CD4-positive, alpha-beta memory T cell (primary cell): ENCODE results near the gene C3orf22. TPM values are rescaled to one million over a fixed set of nuclear protein-coding genes. Genes with fewer than 3 reads are reported as not detected.

ENCODE experiments used
- CTCF ChIA-PET: fragments of 350-600 bp; sonication (Branson Sonifier 250); formaldehyde crosslinking; loops from one replicate; lab custom pipeline; 2021; ENCODE audit warnings: inconsistent platforms; ENCODE audit not compliant: partially characterized antibody; lab: Charles Lee
- POLR2A ChIA-PET: fragments of 350-600 bp; sonication (Branson Sonifier 250); formaldehyde crosslinking; loops from one replicate; lab custom pipeline; 2021; ENCODE audit not compliant: partially characterized antibody; lab: Charles Lee
- DNase-seq, 5 donors: peaks; one replicate each; pipeline versions ENCODE4 v3.0.0 to v3.0.0-alpha.2; 2020 to 2022; ENCODE audit warnings: mixed read lengths in 1 of 5
- H3K27ac ChIP-seq: one replicate; pipeline ENCODE4 v1.7.0; 2013; ENCODE audit warnings: low read depth, low read length
- H3K27me3 ChIP-seq: 2 replicates; pipeline ENCODE4 v1.7.0; 2013; ENCODE audit warnings: mild to moderate bottlenecking, low read length, moderate library complexity; ENCODE audit not compliant: insufficient read depth
- H3K36me3 ChIP-seq: 2 replicates; pipeline ENCODE4 v1.7.0; 2013; ENCODE audit warnings: mild to moderate bottlenecking, low read length, moderate library complexity; ENCODE audit not compliant: insufficient read depth
- H3K4me1 ChIP-seq: 2 replicates; pipeline ENCODE4 v1.7.0; 2013; ENCODE audit warnings: mild to moderate bottlenecking, low read length, moderate library complexity; ENCODE audit not compliant: insufficient read depth
- H3K4me3 ChIP-seq, 2 donors: one replicate each; pipeline ENCODE4 v1.7.0; 2013; ENCODE audit warnings: low read length in 2 of 2, mild to moderate bottlenecking in 1 of 2
- H3K9me3 ChIP-seq, 2 donors: one replicate each; pipeline ENCODE4 v1.7.0; 2013; ENCODE audit warnings: low read length in 2 of 2, control low read depth in 1 of 2; ENCODE audit not compliant: control insufficient read depth in 1 of 2
- H3K27ac Mint-ChIP-seq, 7 donors: one replicate each; pipeline ENCODE4 v1.8.0; 2020 to 2021; ENCODE audit warnings: mixed read lengths in 7 of 7, mild to moderate bottlenecking in 6 of 7, inconsistent platforms in 3 of 7, moderate library complexity in 3 of 7
- H3K27me3 Mint-ChIP-seq, 2 donors: one replicate each; pipeline ENCODE4 v1.8.0; 2020 to 2021; ENCODE audit warnings: mixed read lengths in 2 of 2
- H3K36me3 Mint-ChIP-seq, 2 donors: one replicate each; pipeline ENCODE4 v1.8.0; 2020 to 2021; ENCODE audit warnings: mixed read lengths in 2 of 2, inconsistent platforms in 1 of 2, mild to moderate bottlenecking in 1 of 2
- H3K4me1 Mint-ChIP-seq, 4 donors: one replicate each; pipeline ENCODE4 v1.8.0; 2020 to 2021; ENCODE audit warnings: mixed read lengths in 4 of 4, mild to moderate bottlenecking in 1 of 4
- H3K4me3 Mint-ChIP-seq, 8 donors: one replicate each; pipeline ENCODE4 v1.8.0; 2020 to 2021; ENCODE audit warnings: mixed read lengths in 8 of 8, mild to moderate bottlenecking in 7 of 8, moderate library complexity in 6 of 8, inconsistent platforms in 3 of 8
- H3K9me3 Mint-ChIP-seq, 8 donors: one replicate each; pipeline ENCODE4 v1.8.0; 2020 to 2021; ENCODE audit warnings: mixed read lengths in 8 of 8, mild to moderate bottlenecking in 5 of 8, inconsistent platforms in 3 of 8, moderate library complexity in 1 of 8
- intact Hi-C: fragments of 100-400 bp; cut with micrococcal nuclease; formaldehyde crosslinking; loops from one replicate; pipeline ENCODE4 v1.15.1; 2023
- polyA plus RNA-seq, 2 donors: library from polyadenylated mRNA; unstranded; fragments of 300-500 nt; fragmentation: Illumina TruSeq; gene quantifications; one replicate each; pipeline ENCODE4 v1.2.3, GENCODE V29; 2021
- total RNA-seq, 2 experiments: library from RNA; stranded (reverse); gene quantifications; one replicate each; pipeline ENCODE4 v1.2.3, GENCODE V29; 2021

C3orf22 gene
- total and polyA plus RNA-seq, 4 experiments from 2014 or later, result not detected

- Histone ChIP-seq H3K36me3 (no peaks in the 10 kb centered on the region), H3K4me3 (no peak overlapping the region), H3K27ac (no peak overlapping the region), H3K9me3 (no peaks in the 10 kb centered on the region), H3K27me3 (no peaks in the 10 kb centered on the region), H3K4me1 (no peaks in the 10 kb centered on the region)
- H3K9me3 Mint-ChIP-seq, result no peaks in the 10 kb centered on the region
- H3K27ac Mint-ChIP-seq, result peak overlapping the region in 1 of 7 donors; percentile 25
- no peak for DNase-seq
- H3K4me3 Mint-ChIP-seq, result no peak overlapping the region
- intact Hi-C loops, result no loop called here
- H3K27me3 Mint-ChIP-seq, result peaks cover 5 to 6% of the 10 kb centered on the region in 2 donors
- no peaks in the 10 kb centered on the region for H3K4me1 Mint-ChIP-seq
- H3K36me3 Mint-ChIP-seq, result no peaks in the 10 kb centered on the region
- POLR2A ChIA-PET, result no interaction called here
- CTCF ChIA-PET, result interaction anchor here (1.6 kb wide), 1 partner anchor 8 kb away, joined by 5 read pairs; no protein-coding TSS in a partner anchor
Measured at GRCh38 chr3:126530171-126531050, 28.3 kb downstream of the C3orf22 start.

- POLR2A ChIA-PET, result no interaction called here
- CTCF ChIA-PET, result interaction anchor here (1.6 kb wide), 1 partner anchor 7 kb away, joined by 5 read pairs; no protein-coding TSS in a partner anchor
- no peak overlapping the region for H3K27ac Mint-ChIP-seq
Measured at GRCh38 chr3:126529585-126530170, 29.1 kb downstream of the C3orf22 start.

DNA sequence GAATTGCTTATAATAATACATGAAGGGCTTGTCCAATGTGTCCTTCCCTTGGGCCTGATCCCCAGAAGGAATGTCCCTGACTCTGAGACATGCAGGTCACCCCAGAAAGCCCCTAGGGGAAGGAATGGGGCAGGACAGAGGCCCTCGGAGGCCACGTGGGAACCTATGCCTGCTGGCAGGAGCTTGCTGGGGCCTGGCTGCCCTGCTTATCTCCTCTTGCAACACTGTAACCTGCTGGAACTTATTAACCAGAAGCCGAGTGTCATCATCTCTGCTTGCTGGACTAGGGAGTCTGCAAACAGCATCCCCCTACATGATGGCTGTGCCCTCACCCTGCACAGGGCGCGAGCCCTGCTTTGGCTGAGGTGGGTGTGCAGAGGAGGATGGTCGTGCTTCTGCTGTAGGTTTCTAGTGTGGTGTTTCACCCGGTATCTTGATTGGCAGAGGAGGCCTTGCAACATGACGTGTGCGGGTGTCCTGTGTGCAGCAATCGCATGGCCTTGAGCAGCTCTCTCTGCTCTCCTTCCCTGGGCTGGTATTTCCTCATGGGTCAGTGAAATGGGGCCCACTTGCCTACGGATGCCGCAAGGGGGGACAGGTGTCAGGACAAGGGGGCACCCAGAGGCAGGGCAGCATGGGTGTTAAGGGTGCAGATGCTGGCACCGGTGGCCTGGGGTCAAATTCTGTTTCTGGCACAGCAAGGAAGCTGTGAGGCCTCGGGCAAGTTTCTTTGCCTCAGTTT lies 29.8 kb downstream of the C3orf22 start:
- no peaks in the 10 kb centered on the region for H3K4me1 ChIP-seq
- POLR2A ChIA-PET, result no interaction called here

More at GRCh38 chr3:126529585-126530170, 29.1 kb downstream of the C3orf22 start:
- no peaks in the 10 kb centered on the region for H3K4me1 Mint-ChIP-seq
- peaks cover 4 to 5% of the 10 kb centered on the region in 2 donors for H3K27me3 Mint-ChIP-seq
- H3K4me3 ChIP-seq, result no peak overlapping the region
- H3K9me3 Mint-ChIP-seq, result no peaks in the 10 kb centered on the region
- no peaks in the 10 kb centered on the region for H3K9me3 ChIP-seq
- no peaks in the 10 kb centered on the region for H3K4me1 ChIP-seq
- no peak for DNase-seq
- no peaks in the 10 kb centered on the region for H3K27me3 ChIP-seq
- no peaks in the 10 kb centered on the region for H3K36me3 ChIP-seq
- H3K36me3 Mint-ChIP-seq, result no peaks in the 10 kb centered on the region
- no peak overlapping the region for H3K27ac ChIP-seq
- intact Hi-C loops, result no loop called here
- H3K4me3 Mint-ChIP-seq, result no peak overlapping the region

GRCh38 chr3:126528419-126528799 lies 30.3 kb downstream of the C3orf22 start:
- no peak overlapping the region for H3K27ac ChIP-seq
- Mint-ChIP-seq H3K27me3 (peaks cover 2 to 3% of the 10 kb centered on the region in 2 donors), H3K36me3 (no peaks in the 10 kb centered on the region), H3K4me1 (no peaks in the 10 kb centered on the region), H3K27ac (no peak overlapping the region), H3K9me3 (no peaks in the 10 kb centered on the region), H3K4me3 (no peak overlapping the region)
- ChIA-PET POLR2A (no interaction called here), CTCF (no interaction called here)
- no peak overlapping the region for H3K4me3 ChIP-seq
- H3K9me3 ChIP-seq, result no peaks in the 10 kb centered on the region
- DNase-seq, result no peak
- H3K4me1 ChIP-seq, result no peaks in the 10 kb centered on the region
- intact Hi-C loops, result no loop called here
- H3K27me3 ChIP-seq, result no peaks in the 10 kb centered on the region
- H3K36me3 ChIP-seq, result no peaks in the 10 kb centered on the region

More for the DNA sequence above, 29.8 kb downstream of the C3orf22 start:
- Mint-ChIP-seq H3K36me3 (no peaks in the 10 kb centered on the region), H3K4me3 (no peak overlapping the region), H3K9me3 (no peaks in the 10 kb centered on the region), H3K4me1 (no peaks in the 10 kb centered on the region), H3K27ac (no peak overlapping the region), H3K27me3 (peaks cover 0 to 4% of the 10 kb centered on the region in 2 donors)
- Histone ChIP-seq H3K27me3 (no peaks in the 10 kb centered on the region), H3K36me3 (no peaks in the 10 kb centered on the region), H3K4me3 (no peak overlapping the region), H3K9me3 (no peaks in the 10 kb centered on the region), H3K27ac (no peak overlapping the region)
- intact Hi-C loops, result no loop called here
- no peak for DNase-seq
- CTCF ChIA-PET, result no interaction called here

DNA sequence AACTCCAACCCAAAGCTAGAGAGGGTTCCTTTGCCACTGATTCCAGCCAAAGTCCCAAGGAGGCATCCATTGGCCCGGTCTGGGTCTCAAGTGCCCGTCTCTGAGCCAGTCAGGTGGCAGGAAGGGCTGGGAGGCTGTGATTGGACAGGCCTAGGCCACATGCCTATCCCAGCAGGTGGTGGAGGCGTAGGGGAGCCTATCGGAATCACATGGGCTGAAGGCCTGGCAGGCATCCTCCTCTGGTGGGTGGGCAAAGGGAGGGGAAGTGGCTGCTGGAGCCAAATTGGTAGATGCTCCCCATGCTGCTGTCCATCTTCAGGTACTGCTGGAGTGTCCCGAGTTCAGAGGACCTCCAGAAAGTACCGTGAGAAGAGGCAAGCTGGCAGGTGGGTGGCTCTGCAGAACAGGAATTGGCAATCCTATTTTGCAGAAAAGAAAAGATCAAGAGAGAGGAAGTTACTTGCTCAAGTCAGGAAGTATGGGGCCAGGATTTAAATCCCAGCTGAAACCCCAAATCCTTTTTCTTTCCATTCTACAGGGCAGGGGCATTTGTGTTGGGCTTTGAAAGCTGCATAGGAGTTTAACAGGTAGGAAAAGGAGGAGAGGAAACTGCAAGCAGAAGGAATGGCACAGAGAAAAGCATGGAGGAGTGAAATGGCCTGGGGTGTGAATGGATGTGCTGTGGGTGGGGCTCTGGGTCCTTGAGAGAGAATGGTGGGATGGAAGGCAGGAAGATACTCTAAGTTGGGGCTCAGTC lies 31.1 kb downstream of the C3orf22 start:
- no peaks in the 10 kb centered on the region for H3K4me1 Mint-ChIP-seq
- Histone ChIP-seq H3K4me1 (no peaks in the 10 kb centered on the region), H3K36me3 (no peaks in the 10 kb centered on the region), H3K9me3 (no peaks in the 10 kb centered on the region), H3K4me3 (no peak overlapping the region), H3K27me3 (no peaks in the 10 kb centered on the region), H3K27ac (no peak overlapping the region)
- no peaks in the 10 kb centered on the region for H3K9me3 Mint-ChIP-seq
- intact Hi-C loops, result no loop called here
- no peak overlapping the region for H3K4me3 Mint-ChIP-seq
- no peak overlapping the region for H3K27ac Mint-ChIP-seq
- ChIA-PET CTCF (no interaction called here), POLR2A (no interaction called here)
- no peak for DNase-seq
- H3K27me3 Mint-ChIP-seq, result peaks cover 7 to 10% of the 10 kb centered on the region in 2 donors
- H3K36me3 Mint-ChIP-seq, result no peaks in the 10 kb centered on the region

GRCh38 chr3:126527006-126527405 lies 31.7 kb downstream of the C3orf22 start:
- no peak for DNase-seq
- H3K4me1 ChIP-seq, result no peaks in the 10 kb centered on the region
- no peak overlapping the region for H3K27ac ChIP-seq
- H3K4me3 Mint-ChIP-seq, result no peak overlapping the region
- H3K4me1 Mint-ChIP-seq, result no peaks in the 10 kb centered on the region
- H3K4me3 ChIP-seq, result no peak overlapping the region
- no peaks in the 10 kb centered on the region for H3K36me3 Mint-ChIP-seq
- H3K9me3 ChIP-seq, result no peaks in the 10 kb centered on the region
- no peak overlapping the region for H3K27ac Mint-ChIP-seq
- ChIA-PET POLR2A (no interaction called here), CTCF (interaction anchor here (1.0 kb wide), 1 partner anchor 1017 kb away, joined by 3 read pairs; no protein-coding TSS in a partner anchor)
- H3K27me3 Mint-ChIP-seq, result peaks cover 13% of the 10 kb centered on the region in 2 donors
- H3K27me3 ChIP-seq, result no peaks in the 10 kb centered on the region
- H3K36me3 ChIP-seq, result no peaks in the 10 kb centered on the region
- intact Hi-C loops, result no loop called here
- no peaks in the 10 kb centered on the region for H3K9me3 Mint-ChIP-seq
